ENCODE results near the gene MYMX. TPM values are rescaled to one million over a fixed set of nuclear protein-coding genes. Genes with fewer than 3 reads are reported as not detected.

MYMX gene
- total RNA-seq, 4 donors from 2014 or later = not detected

DNA sequence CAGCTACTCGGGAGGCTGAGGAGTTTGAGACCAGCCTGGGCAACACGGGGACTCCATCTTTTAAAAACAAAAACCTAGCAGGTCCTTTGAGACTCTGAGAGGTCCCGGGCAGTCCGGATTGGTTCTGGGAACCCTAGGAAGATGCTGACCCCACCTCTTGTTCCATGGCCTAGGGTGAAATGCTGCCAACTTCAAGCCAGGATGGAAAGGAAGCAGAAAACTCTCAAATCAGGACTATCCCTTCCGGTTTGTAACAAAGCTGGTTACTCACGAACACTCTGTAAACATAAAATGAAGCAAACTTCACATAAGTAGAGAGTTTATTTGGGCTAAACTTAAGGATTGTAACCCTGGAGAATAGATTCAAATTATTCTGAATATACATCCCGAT, 30.1 kb upstream of the MYMX start:
- no peaks in the 10 kb centered on the region for H3K36me3 ChIP-seq
- peaks cover 0 to 6% (median 0%) of the 10 kb centered on the region in 4 donors for H3K27me3 ChIP-seq
- H3K9me3 ChIP-seq = no peaks in the 10 kb centered on the region
- TF ChIP-seq, protein P1, sequence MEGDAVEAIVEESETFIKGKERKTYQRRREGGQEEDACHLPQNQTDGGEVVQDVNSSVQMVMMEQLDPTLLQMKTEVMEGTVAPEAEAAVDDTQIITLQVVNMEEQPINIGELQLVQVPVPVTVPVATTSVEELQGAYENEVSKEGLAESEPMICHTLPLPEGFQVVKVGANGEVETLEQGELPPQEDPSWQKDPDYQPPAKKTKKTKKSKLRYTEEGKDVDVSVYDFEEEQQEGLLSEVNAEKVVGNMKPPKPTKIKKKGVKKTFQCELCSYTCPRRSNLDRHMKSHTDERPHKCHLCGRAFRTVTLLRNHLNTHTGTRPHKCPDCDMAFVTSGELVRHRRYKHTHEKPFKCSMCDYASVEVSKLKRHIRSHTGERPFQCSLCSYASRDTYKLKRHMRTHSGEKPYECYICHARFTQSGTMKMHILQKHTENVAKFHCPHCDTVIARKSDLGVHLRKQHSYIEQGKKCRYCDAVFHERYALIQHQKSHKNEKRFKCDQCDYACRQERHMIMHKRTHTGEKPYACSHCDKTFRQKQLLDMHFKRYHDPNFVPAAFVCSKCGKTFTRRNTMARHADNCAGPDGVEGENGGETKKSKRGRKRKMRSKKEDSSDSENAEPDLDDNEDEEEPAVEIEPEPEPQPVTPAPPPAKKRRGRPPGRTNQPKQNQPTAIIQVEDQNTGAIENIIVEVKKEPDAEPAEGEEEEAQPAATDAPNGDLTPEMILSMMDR (IDR thresholded peaks at IDR 0.05) = no peak
- no peak for TF ChIP-seq POLR2A (IDR thresholded peaks at IDR 0.05)
- WGBS, 2 donors = 76 to 90% methylated on average over 4 to 5 of the region's 7 CpGs
- peaks cover 0 to 38% (median 0%) of the 10 kb centered on the region in 3 donors for H3K4me1 ChIP-seq
- intact Hi-C loops (cut with DNase I) = no loop called here
- no peak for DNase-seq
- peak overlapping the region in 3 of 4 donors; percentile 31 to 39 (median 32) for H3K27ac ChIP-seq
- no peak overlapping the region for H3K4me3 ChIP-seq

DNA sequence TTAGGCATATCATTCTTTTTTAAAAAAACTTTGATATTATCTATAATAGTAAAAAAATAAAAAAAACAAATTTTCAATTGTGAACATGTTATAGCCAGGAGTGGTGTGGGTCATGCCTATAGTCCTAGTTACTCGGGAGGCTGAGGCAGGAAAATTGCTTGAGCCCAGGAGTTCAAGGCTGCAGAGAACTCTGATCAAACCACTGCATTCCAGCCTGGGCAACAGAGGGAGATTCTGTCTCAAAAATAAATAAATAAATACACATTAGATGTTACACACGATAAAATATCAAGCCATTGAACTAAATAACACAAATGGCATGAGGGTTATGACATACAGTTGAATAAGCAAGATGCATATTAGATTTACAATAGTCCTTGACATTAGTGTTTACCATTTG, 27.9 kb upstream of the MYMX start:
- no peaks in the 10 kb centered on the region for H3K9me3 ChIP-seq
- H3K27me3 ChIP-seq = peaks cover 0 to 6% (median 0%) of the 10 kb centered on the region in 4 donors
- H3K4me1 ChIP-seq = peaks cover 0 to 27% (median 0%) of the 10 kb centered on the region in 3 donors
- TF ChIP-seq, protein P1 (IDR thresholded peaks at IDR 0.05) = no peak
- TF ChIP-seq POLR2A (IDR thresholded peaks at IDR 0.05) = no peak
- no peaks in the 10 kb centered on the region for H3K36me3 ChIP-seq
- intact Hi-C loops (cut with DNase I) = no loop called here
- no peak overlapping the region for H3K27ac ChIP-seq
- no peak overlapping the region for H3K4me3 ChIP-seq
- WGBS, 2 donors = 85 to 94% methylated on average over 2 of the region's 2 CpGs
- DNase-seq = no peak

DNA sequence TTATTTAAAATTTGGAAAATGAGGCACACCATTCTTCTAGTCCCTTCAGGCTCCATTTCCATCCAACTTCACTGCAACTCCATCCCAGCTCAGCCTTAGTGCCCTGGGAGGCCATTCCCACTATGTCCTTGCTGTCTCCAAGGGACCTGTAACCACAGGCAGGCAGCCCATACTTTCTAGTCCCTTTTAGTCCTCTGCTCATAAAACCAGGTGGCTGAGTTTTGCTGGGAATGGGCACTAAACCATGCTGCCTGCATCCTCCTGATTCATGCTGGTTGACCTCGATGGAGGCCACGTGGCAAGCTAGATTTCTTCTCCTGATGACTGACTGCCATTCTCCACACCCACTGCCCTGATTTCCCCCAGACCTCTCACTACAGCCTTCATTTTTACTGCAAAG, 27.5 kb upstream of the MYMX start:
- peaks cover 0 to 23% (median 0%) of the 10 kb centered on the region in 3 donors for H3K4me1 ChIP-seq
- WGBS, 2 donors = 69 to 96% methylated on average over 2 of the region's 2 CpGs
- intact Hi-C loops (cut with DNase I) = no loop called here
- H3K27me3 ChIP-seq = peaks cover 0 to 4% (median 0%) of the 10 kb centered on the region in 4 donors
- DNase-seq = no peak
- no peaks in the 10 kb centered on the region for H3K9me3 ChIP-seq
- no peak overlapping the region for H3K27ac ChIP-seq
- no peak overlapping the region for H3K4me3 ChIP-seq
- no peaks in the 10 kb centered on the region for H3K36me3 ChIP-seq
- TF ChIP-seq, protein P1 (IDR thresholded peaks at IDR 0.05) = no peak
- TF ChIP-seq POLR2A (IDR thresholded peaks at IDR 0.05) = no peak

DNA sequence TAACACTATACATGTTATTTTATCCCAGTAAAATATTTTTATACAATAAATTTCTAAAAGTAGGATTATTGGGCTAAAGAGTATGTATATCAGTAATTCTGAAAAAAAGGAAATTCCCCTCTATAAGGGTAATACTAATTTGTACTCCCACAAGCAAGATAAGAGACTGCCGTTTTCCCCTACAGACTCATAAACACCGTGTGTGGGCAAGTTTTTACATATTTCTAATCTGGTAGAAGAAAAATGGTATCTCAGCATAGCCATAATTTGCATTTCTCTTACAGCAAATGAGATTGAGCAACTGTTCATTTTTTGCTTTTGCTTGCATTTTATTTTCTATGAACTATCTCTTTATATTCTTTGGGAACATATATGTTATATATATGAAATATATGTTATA, 26.0 kb upstream of the MYMX start:
- Histone ChIP-seq H3K27me3 (no peaks in the 10 kb centered on the region), H3K4me1 (peaks cover 0 to 8% (median 0%) of the 10 kb centered on the region in 3 donors), H3K4me3 (no peak overlapping the region), H3K36me3 (no peaks in the 10 kb centered on the region), H3K9me3 (no peaks in the 10 kb centered on the region), H3K27ac (no peak overlapping the region)
- 35 to 42% methylated on average over 2 of the region's 2 CpGs for WGBS, 2 donors
- DNase-seq = no peak
- TF ChIP-seq, protein P1 (IDR thresholded peaks at IDR 0.05) = no peak
- TF ChIP-seq POLR2A (IDR thresholded peaks at IDR 0.05) = no peak
- intact Hi-C loops (cut with DNase I) = no loop called here

DNA sequence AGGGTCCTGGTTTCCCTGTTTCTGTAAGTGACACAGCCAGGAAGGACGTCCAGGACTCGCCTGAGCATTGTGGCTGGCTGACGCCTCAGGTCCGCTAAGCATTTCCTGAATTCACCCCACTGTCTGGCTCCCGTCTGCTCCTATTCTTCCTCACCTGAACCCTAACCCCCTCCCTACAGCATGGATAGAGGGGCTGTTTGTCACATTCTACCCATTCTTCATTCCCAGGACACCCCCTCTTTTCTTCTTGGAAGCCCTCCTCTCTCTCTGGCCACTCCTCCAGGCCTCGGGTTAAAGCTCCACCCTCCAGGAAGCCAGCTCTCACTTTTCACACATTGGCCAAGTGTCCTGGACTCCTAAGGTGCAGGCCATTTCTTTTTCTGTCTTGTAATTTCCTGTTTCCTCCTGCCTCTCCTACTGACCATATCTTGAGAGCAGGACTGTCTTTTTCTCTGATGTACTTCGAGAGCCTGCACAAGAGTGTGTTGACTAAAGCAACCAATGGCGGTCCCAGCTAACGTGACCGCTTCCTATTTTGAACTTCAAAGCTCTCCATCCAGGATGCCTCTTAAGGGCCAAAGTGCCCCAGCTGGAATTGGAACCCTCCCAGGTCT, 24.2 kb upstream of the MYMX start:
- no peaks in the 10 kb centered on the region for H3K27me3 ChIP-seq
- peaks cover 0 to 6% (median 0%) of the 10 kb centered on the region in 3 donors for H3K4me1 ChIP-seq
- H3K36me3 ChIP-seq = no peaks in the 10 kb centered on the region
- intact Hi-C loops (cut with DNase I) = no loop called here
- TF ChIP-seq, protein P1 (IDR thresholded peaks at IDR 0.05) = no peak
- TF ChIP-seq POLR2A (IDR thresholded peaks at IDR 0.05) = no peak
- no peak for DNase-seq
- 53 to 62% methylated on average over 10 of the region's 10 CpGs for WGBS, 2 donors
- H3K9me3 ChIP-seq = no peaks in the 10 kb centered on the region
- peak overlapping the region in 2 of 4 donors; percentile 5 to 41 for H3K4me3 ChIP-seq
- H3K27ac ChIP-seq = peak overlapping the region in 2 of 4 donors; percentile 50 to 61

Data from esophagus squamous epithelium (tissue), 5 donors.